H9 (cell line): Measurements from ENCODE around the gene ARHGAP45. TPM values are rescaled to one million over a fixed set of nuclear protein-coding genes. Genes with fewer than 3 reads are reported as not detected.

Experiments
- DNase-seq: peaks from one replicate; pipeline ENCODE4 v3.0.0-alpha.2; 2017
- H2AFZ ChIP-seq: one replicate; pipeline ENCODE4 v1.6.1; 2013; ENCODE audit warnings: mild to moderate bottlenecking, low read length, control low read depth, moderate library complexity
- H2AK5ac ChIP-seq: 2 replicates; pipeline ENCODE4 v1.6.1; 2013; ENCODE audit warnings: low read length, control low read depth, mixed read lengths; ENCODE audit not compliant: insufficient read length
- H2BK120ac ChIP-seq: one replicate; pipeline ENCODE4 v1.6.1; 2013; ENCODE audit warnings: low read depth, mild to moderate bottlenecking, low read length, control low read depth, inconsistent platforms; ENCODE audit not compliant: poor library complexity, severe bottlenecking
- H2BK12ac ChIP-seq: 2 replicates; pipeline ENCODE4 v1.6.1; 2013; ENCODE audit warnings: low read length, control low read depth, mixed read lengths, low read depth; ENCODE audit not compliant: insufficient read length
- H2BK15ac ChIP-seq: 2 replicates; pipeline ENCODE4 v1.6.1; 2013; ENCODE audit warnings: low read depth, low read length, control low read depth
- H2BK20ac ChIP-seq: one replicate; pipeline ENCODE4 v1.6.1; 2013; ENCODE audit warnings: low read depth, mild to moderate bottlenecking, low read length, control low read depth, inconsistent platforms; ENCODE audit not compliant: poor library complexity, severe bottlenecking
- H2BK5ac ChIP-seq: 2 replicates; pipeline ENCODE4 v1.6.1; 2013; ENCODE audit warnings: low read length, control low read depth, mixed read lengths; ENCODE audit not compliant: insufficient read length
- H3K14ac ChIP-seq: 2 replicates; pipeline ENCODE4 v1.6.1; 2013; ENCODE audit warnings: low read length, control low read depth; ENCODE audit not compliant: insufficient read depth
- H3K18ac ChIP-seq: 2 replicates; pipeline ENCODE4 v1.6.1; 2013; ENCODE audit warnings: low read depth, mild to moderate bottlenecking, mixed read lengths, low read length, control low read depth; ENCODE audit not compliant: insufficient read length
- H3K23ac ChIP-seq: 2 replicates; pipeline ENCODE4 v1.6.1; 2013; ENCODE audit warnings: low read length, control low read depth, mixed read lengths, low read depth; ENCODE audit not compliant: insufficient read length
- H3K23me2 ChIP-seq: 2 replicates; pipeline ENCODE4 v1.6.1; 2013; ENCODE audit warnings: low read depth, mild to moderate bottlenecking, mixed read lengths, low read length, control low read depth; ENCODE audit not compliant: insufficient read length, poor library complexity, severe bottlenecking
- H3K27ac ChIP-seq: 2 replicates; pipeline ENCODE4 v1.5.1; 2013; ENCODE audit warnings: low read length, control low read depth, mixed read lengths, low read depth; ENCODE audit not compliant: insufficient read length
- H3K27me3 ChIP-seq: 2 replicates; pipeline ENCODE4 v1.6.1; 2013; ENCODE audit warnings: low read length, control low read depth, inconsistent platforms; ENCODE audit not compliant: insufficient read depth
- H3K4ac ChIP-seq: 2 replicates; pipeline ENCODE4 v1.6.1; 2013; ENCODE audit warnings: low read depth, mild to moderate bottlenecking, control low read depth, inconsistent platforms, low read length, moderate library complexity
- H3K4me1 ChIP-seq: 2 replicates; pipeline ENCODE4 v1.6.1; 2013; ENCODE audit warnings: low read length, control low read depth, inconsistent platforms; ENCODE audit not compliant: insufficient read depth
- H3K4me2 ChIP-seq: 2 replicates; pipeline ENCODE4 v1.6.1; 2013; ENCODE audit warnings: low read length, control low read depth, mixed read lengths; ENCODE audit not compliant: insufficient read length, insufficient read depth
- H3K56ac ChIP-seq: 2 replicates; pipeline ENCODE4 v1.6.1; 2013; ENCODE audit warnings: low read depth, mild to moderate bottlenecking, mixed read lengths, low read length, control low read depth; ENCODE audit not compliant: insufficient read length
- H3K79me1 ChIP-seq: 2 replicates; pipeline ENCODE4 v1.6.1; 2013; ENCODE audit warnings: low read depth, mild to moderate bottlenecking, moderate library complexity, low read length, control low read depth, inconsistent platforms; ENCODE audit not compliant: insufficient read depth, poor library complexity, severe bottlenecking
- H3K79me2 ChIP-seq: 2 replicates; pipeline ENCODE4 v1.6.1; 2013; ENCODE audit warnings: low read length, control low read depth, inconsistent platforms; ENCODE audit not compliant: insufficient read depth
- H3K9ac ChIP-seq: 2 replicates; pipeline ENCODE4 v1.6.1; 2013; ENCODE audit warnings: low read length, control low read depth, mixed read lengths; ENCODE audit not compliant: insufficient read length; ENCODE audit errors: extremely low read depth
- H3K9me3 ChIP-seq: one replicate; pipeline ENCODE4 v1.6.1; 2013; ENCODE audit warnings: low read depth, low read length, inconsistent platforms; ENCODE audit not compliant: control insufficient read depth
- H3T11ph ChIP-seq: one replicate; pipeline ENCODE4 v1.6.1; 2013; ENCODE audit warnings: mild to moderate bottlenecking, low read length, control low read depth, inconsistent platforms
- H4K20me1 ChIP-seq: one replicate; pipeline ENCODE4 v1.6.1; 2013; ENCODE audit not compliant: control insufficient read depth, insufficient read length, insufficient read depth
- H4K5ac ChIP-seq: 2 replicates; pipeline ENCODE4 v1.6.1; 2013; ENCODE audit warnings: low read depth, mild to moderate bottlenecking, mixed read lengths, low read length, control low read depth; ENCODE audit not compliant: insufficient read length
- H4K8ac ChIP-seq: replicated peaks from 2 replicates; pipeline ENCODE4 v1.6.1; 2013; ENCODE audit warnings: low read length, control low read depth, mixed read lengths, low read depth; ENCODE audit not compliant: insufficient read length
- H4K91ac ChIP-seq: 2 replicates; pipeline ENCODE4 v1.6.1; 2013; ENCODE audit warnings: low read depth, mild to moderate bottlenecking, moderate library complexity, mixed read lengths, low read length, control low read depth; ENCODE audit not compliant: insufficient read length
- H3K27ac Mint-ChIP-seq, 3 experiments: 2 replicates in 2 of 3; 3 replicates in 1 of 3; pipeline ENCODE4 v1.8.0; 2020 to 2021; ENCODE audit warnings: mixed read lengths in 3 of 3, mild to moderate bottlenecking in 1 of 3, moderate library complexity in 1 of 3
- H3K27me3 Mint-ChIP-seq: 2 replicates; pipeline ENCODE4 v1.8.0; 2021; ENCODE audit warnings: low read depth, mild to moderate bottlenecking, moderate library complexity, mixed read lengths
- H3K36me3 Mint-ChIP-seq, 3 experiments: 2 replicates in 2 of 3; 3 replicates in 1 of 3; pipeline ENCODE4 v1.8.0; 2020 to 2021; ENCODE audit warnings: low read depth in 3 of 3, mixed read lengths in 3 of 3; ENCODE audit not compliant: insufficient read depth in 1 of 3
- H3K4me1 Mint-ChIP-seq, 2 experiments: 2 replicates each; pipeline ENCODE4 v1.8.0; 2020; ENCODE audit warnings: mixed read lengths in 2 of 2
- H3K4me3 Mint-ChIP-seq, 2 experiments: 2 replicates in 1 of 2; 3 replicates in 1 of 2; pipeline ENCODE4 v1.8.0; 2020 to 2021; ENCODE audit warnings: mild to moderate bottlenecking in 2 of 2, mixed read lengths in 2 of 2, moderate library complexity in 1 of 2
- H3K9me3 Mint-ChIP-seq, 2 experiments: 2 replicates in 1 of 2; 3 replicates in 1 of 2; pipeline ENCODE4 v1.8.0; 2020; ENCODE audit warnings: mild to moderate bottlenecking in 2 of 2, mixed read lengths in 2 of 2, moderate library complexity in 1 of 2
- CTCF ChIP-seq: fragments of 200-600 bp; sonication (generic); conservative IDR thresholded peaks from 3 replicates; pipeline ENCODE4 v1.8.0; 2021; ENCODE audit warnings: antibody characterized with exemption, mild to moderate bottlenecking
- WGBS: extraction: QIAGEN DNeasy Blood & Tissue Kit; methylation state at CpG from one replicate; pipeline ENCODE4 v1.1.7; 2013; ENCODE audit warnings: missing lambda C conversion rate, low lambda C conversion rate, mixed read lengths; ENCODE audit not compliant: insufficient read length; ENCODE audit errors: extremely low coverage; 5-methylcytosine and 5-hydroxymethylcytosine counted together
- total RNA-seq: library from RNA; stranded (reverse); gene quantifications from 2 replicates; pipeline ENCODE4 v1.2.1, GENCODE V29; 2021

The ARHGAP45 gene
- total RNA-seq, 1 experiment from 2014 or later: 39.8 TPM

GRCh38 chr19:1064661-1065605, 2.0 kb upstream of the ARHGAP45 start:
- Histone ChIP-seq H3K27ac (no peak overlapping the region), H3K4ac (no peak overlapping the region), H2AFZ (no peak overlapping the region), H3K9me3 (no peaks in the 10 kb centered on the region), H2BK5ac (no peak overlapping the region), H2BK12ac (no peak overlapping the region), H3K79me2 (no peaks in the 10 kb centered on the region), H3K23ac (no peak overlapping the region), H3K4me1 (peaks cover 5% of the 10 kb centered on the region; the same call in 1 of the 2 replicates), H3K79me1 (no peaks in the 10 kb centered on the region), H4K8ac (no peak overlapping the region), H3K4me2 (peak overlapping the region; percentile 23), H3K27me3 (no peaks in the 10 kb centered on the region; the same call in 1 of the 2 replicates), H3K14ac (no peak overlapping the region; the same call in 1 of the 2 replicates), H4K20me1 (no peaks in the 10 kb centered on the region), H3T11ph (no peak overlapping the region), H3K9ac (no peak overlapping the region), H4K5ac (no peak overlapping the region), H4K91ac (no peak overlapping the region), H2AK5ac (no peak overlapping the region), H2BK15ac (no peak overlapping the region), H3K18ac (no peak overlapping the region), H2BK120ac (no peak overlapping the region), H3K56ac (no peak overlapping the region), H3K23me2 (peaks cover 22% of the 10 kb centered on the region), H2BK20ac (no peak overlapping the region)
- Mint-ChIP-seq H3K4me3 (peak overlapping the region; percentile 59 to 80), H3K27me3 (peaks cover 31% of the 10 kb centered on the region), H3K4me1 (peaks cover 11 to 35% of the 10 kb centered on the region in 2 experiments), H3K9me3 (no peaks in the 10 kb centered on the region), H3K27ac (no peak overlapping the region), H3K36me3 (peaks cover 0 to 2% (median 0%) of the 10 kb centered on the region in 3 experiments; a peak in 1 of 7 replicates)
- TF ChIP-seq CTCF: peak; percentile 89
- DNase-seq: peak; percentile 81
- no CpG with 5 or more reads among the region's 60 CpGs for WGBS
